H1 (cell line): Measurements from ENCODE around the gene CLPSL2. TPM values are rescaled to one million over a fixed set of nuclear protein-coding genes. Genes with fewer than 3 reads are reported as not detected.
A peak's percentile ranks its signal among the peaks of the same experiment; 100 is the strongest.

Experiments
- CTCF ChIA-PET: fragments of 300-600 bp; sonication (Branson Sonifier 250); formaldehyde crosslinking; loops from one replicate; lab custom pipeline; 2021; ENCODE audit not compliant: partially characterized antibody; lab: Charles Lee
- POLR2A ChIA-PET: fragments of 300-600 bp; sonication (Branson Sonifier 250); formaldehyde crosslinking; loops from one replicate; lab custom pipeline; 2021; ENCODE audit warnings: inconsistent platforms; ENCODE audit not compliant: partially characterized antibody; lab: Charles Lee
- DNase-seq, 2 experiments: peaks; one replicate each; pipeline versions ENCODE4 v3.0.0 to v3.0.0-alpha.2; 2010 to 2022; ENCODE audit warnings: low spot score in 2 of 2, low read depth in 1 of 2, mixed read lengths in 1 of 2
- FAIRE-seq: peaks from 2 replicates; lab custom pipeline; 2011; peaks lifted over from hg19 to GRCh38; lab: Jason Lieb, UNC
- H2AFZ ChIP-seq: 2 replicates; pipeline ENCODE4 v1.8.1; 2012; ENCODE audit warnings: low read length, inconsistent platforms
- H2AK5ac ChIP-seq: 2 replicates; pipeline ENCODE4 v1.6.1; 2013; ENCODE audit warnings: low read depth, low read length
- H2BK120ac ChIP-seq: replicated peaks from 2 replicates; pipeline ENCODE3; 2013; ENCODE audit warnings: low read depth, low read length, inconsistent platforms
- H2BK12ac ChIP-seq: 2 replicates; pipeline ENCODE4 v1.6.1; 2013; ENCODE audit warnings: low read depth, low read length
- H2BK15ac ChIP-seq: 2 replicates; pipeline ENCODE4 v1.6.1; 2013; ENCODE audit warnings: low read length
- H2BK20ac ChIP-seq: 2 replicates; pipeline ENCODE4 v1.6.1; 2013; ENCODE audit warnings: low read length
- H2BK5ac ChIP-seq: 2 replicates; pipeline ENCODE4 v1.6.1; 2013; ENCODE audit warnings: low read depth, low read length
- H3K14ac ChIP-seq: 2 replicates; pipeline ENCODE4 v1.6.1; 2013; ENCODE audit warnings: inconsistent platforms; ENCODE audit not compliant: insufficient read length
- H3K18ac ChIP-seq: 2 replicates; pipeline ENCODE4 v1.6.1; 2013; ENCODE audit warnings: low read length; ENCODE audit errors: extremely low read depth
- H3K23ac ChIP-seq: 2 replicates; pipeline ENCODE4 v1.6.1; 2013; ENCODE audit warnings: inconsistent platforms; ENCODE audit not compliant: insufficient read length
- H3K23me2 ChIP-seq: 2 replicates; pipeline ENCODE4 v1.6.1; 2013; ENCODE audit warnings: low read depth, low read length
- H3K27ac ChIP-seq: 2 replicates; pipeline ENCODE4 v1.6.1; 2011; ENCODE audit warnings: low read depth, low read length, inconsistent platforms
- H3K27me3 ChIP-seq, 4 experiments: replicated peaks in 1 of 4; 1 replicate in 1 of 4; 2 replicates in 3 of 4; pipeline versions ENCODE4 v1.6.1 to v1.8.1; 2011 to 2013; ENCODE audit warnings: low read length in 3 of 4, mild to moderate bottlenecking in 3 of 4, inconsistent platforms in 2 of 4, mixed read lengths in 2 of 4, moderate library complexity in 1 of 4; ENCODE audit not compliant: control insufficient read depth in 3 of 4, insufficient read depth in 3 of 4; ENCODE audit errors: extremely low read depth in 1 of 4
- H3K36me3 ChIP-seq, 4 experiments: 2 replicates each; pipeline versions ENCODE4 v1.6.1 to v1.8.1; 2011 to 2013; ENCODE audit warnings: mild to moderate bottlenecking in 4 of 4, low read length in 3 of 4, moderate library complexity in 2 of 4, control low read depth in 1 of 4, inconsistent platforms in 1 of 4; ENCODE audit not compliant: insufficient read depth in 4 of 4, control insufficient read depth in 2 of 4
- H3K4ac ChIP-seq: replicated peaks from 2 replicates; pipeline ENCODE3; 2013; ENCODE audit warnings: low read length, low read depth, mixed read lengths, inconsistent platforms; ENCODE audit not compliant: insufficient read length
- H3K4me1 ChIP-seq, 4 experiments: replicated peaks in 1 of 4; 1 replicate in 1 of 4; 2 replicates in 3 of 4; pipeline versions ENCODE4 v1.6.1 to v1.8.1; 2011 to 2013; ENCODE audit warnings: low read length in 3 of 4, inconsistent platforms in 2 of 4, mixed read lengths in 1 of 4; ENCODE audit not compliant: insufficient read depth in 4 of 4, control insufficient read depth in 3 of 4
- H3K4me2 ChIP-seq, 2 experiments: 2 replicates each; pipeline versions ENCODE4 v1.6.1 to v1.8.1; 2011 to 2013; ENCODE audit warnings: low read depth in 2 of 2, low read length in 2 of 2, control low read depth in 1 of 2, inconsistent platforms in 1 of 2, mild to moderate bottlenecking in 1 of 2; ENCODE audit not compliant: insufficient read depth in 1 of 2
- H3K4me3 ChIP-seq, 4 experiments: fragments of 200-600, 300-600 bp in 1 of 4; sonication (generic), shearing (Covaris generic), sonication (Bioruptor Twin) in 1 of 4; 2 replicates each; pipeline versions ENCODE4 v1.5.1 to v1.8.1; 2011 to 2016; ENCODE audit warnings: low read length in 4 of 4, low read depth in 3 of 4, control low read depth in 2 of 4, inconsistent platforms in 2 of 4, mild to moderate bottlenecking in 2 of 4, mixed read lengths in 1 of 4, moderate library complexity in 1 of 4; ENCODE audit not compliant: insufficient read depth in 2 of 4; ENCODE audit errors: extremely low read depth in 1 of 4
- H3K56ac ChIP-seq: replicated peaks from 2 replicates; pipeline ENCODE3; 2013; ENCODE audit warnings: low read depth, mild to moderate bottlenecking, mixed read lengths, low read length, inconsistent platforms; ENCODE audit not compliant: insufficient read length
- H3K79me1 ChIP-seq: 2 replicates; pipeline ENCODE4 v1.6.1; 2013; ENCODE audit warnings: low read depth, low read length, control low read depth
- H3K79me2 ChIP-seq, 2 experiments: 2 replicates each; pipeline versions ENCODE4 v1.6.1 to v1.8.1; 2012 to 2013; ENCODE audit warnings: low read length in 2 of 2, mild to moderate bottlenecking in 2 of 2, inconsistent platforms in 1 of 2; ENCODE audit not compliant: insufficient read depth in 2 of 2, control insufficient read depth in 1 of 2
- H3K9ac ChIP-seq, 4 experiments: replicated peaks in 1 of 4; 1 replicate in 1 of 4; 2 replicates in 3 of 4; pipeline versions ENCODE4 v1.6.1 to v1.8.1; 2011 to 2013; ENCODE audit warnings: low read depth in 3 of 4, low read length in 3 of 4, control low read depth in 2 of 4, mild to moderate bottlenecking in 2 of 4, moderate library complexity in 2 of 4, inconsistent platforms in 1 of 4; ENCODE audit errors: extremely low read depth in 1 of 4
- H3K9me3 ChIP-seq, 2 experiments: 2 replicates each; pipeline versions ENCODE4 v1.6.1 to v1.8.1; 2012 to 2013; ENCODE audit warnings: mild to moderate bottlenecking in 2 of 2, moderate library complexity in 2 of 2, control low read depth in 1 of 2, inconsistent platforms in 1 of 2, low read depth in 1 of 2, low read length in 1 of 2, mixed read lengths in 1 of 2; ENCODE audit not compliant: insufficient read depth in 2 of 2
- H4K20me1 ChIP-seq, 2 experiments: replicated peaks in 1 of 2; 2 replicates each; pipeline versions ENCODE3 to v1.8.1; 2011 to 2013; ENCODE audit warnings: inconsistent platforms in 2 of 2, low read length in 2 of 2, mild to moderate bottlenecking in 1 of 2; ENCODE audit not compliant: insufficient read depth in 2 of 2, control insufficient read depth in 1 of 2
- H4K5ac ChIP-seq: 2 replicates; pipeline ENCODE4 v1.6.1; 2013; ENCODE audit warnings: low read length, low read depth, mixed read lengths, inconsistent platforms; ENCODE audit not compliant: insufficient read length
- H4K8ac ChIP-seq: 2 replicates; pipeline ENCODE4 v1.8.0; 2013; ENCODE audit warnings: mild to moderate bottlenecking, moderate library complexity, low read length, inconsistent platforms; ENCODE audit not compliant: insufficient read depth; ENCODE audit errors: extremely low read depth
- H4K91ac ChIP-seq: replicated peaks from 2 replicates; pipeline ENCODE3; 2013; ENCODE audit warnings: low read length, mixed read lengths, inconsistent platforms; ENCODE audit not compliant: insufficient read length
- ASH2L ChIP-seq: fragments of 200-600, 300-600 bp; sonication (generic); IDR thresholded peaks from one replicate; pipeline ENCODE4 v1.7.1; 2017; ENCODE audit warnings: low read length
- RFX5 ChIP-seq: IDR thresholded peaks from 2 replicates; pipeline ENCODE4 v1.6.1; 2011; ENCODE audit warnings: low read depth, low read length, improper control_type of control experiment, borderline replicate concordance
- WGBS, 2 experiments: shearing (Covaris generic) in 1 of 2; methylation state at CpG; one replicate each; pipeline versions ENCODE4 v1.1.6 to v1.1.7; 2013 to 2015; ENCODE audit warnings: low lambda C conversion rate in 2 of 2, mixed read lengths in 2 of 2, inconsistent platforms in 1 of 2, low coverage in 1 of 2, missing lambda C conversion rate in 1 of 2; ENCODE audit not compliant: insufficient replicate concordance in 2 of 2, insufficient coverage in 1 of 2, insufficient read length in 1 of 2; ENCODE audit errors: extremely low coverage in 1 of 2, missing lambda C conversion rate in 1 of 2; 5-methylcytosine and 5-hydroxymethylcytosine counted together
- polyA plus RNA-seq, 7 experiments: library from polyadenylated mRNA; depleted of rRNA in 3 of 7; stranded (reverse) in 5 of 7; unstranded in 2 of 7; fragments of >200 nt in 5 of 7; fragments of 200-250 nt in 2 of 7; gene quantifications; 1 replicate in 5 of 7; 2 replicates in 1 of 7; 4 replicates in 1 of 7; pipeline versions ENCODE4 v1.2.1 to v1.2.3, GENCODE V29; 2011 to 2013; ENCODE audit warnings: missing spikeins in 2 of 7, mixed read lengths in 2 of 7
- total RNA-seq: library from RNA; stranded (reverse); fragmentation: NEBNext Ultra II Directional; extraction: Animal tissue kit (Norgen Biotek cat#: 25700); gene quantifications from 2 replicates; pipeline ENCODE4 v1.2.1, GENCODE V29; 2021

Gene CLPSL2
- total and polyA plus RNA-seq, 2 of the 8 experiments (the other 6 are each of a cell fraction or from before 2014, with no cell fraction given): 1.4 to 3.4 TPM

- H3K79me2 ChIP-seq: no peaks in the 10 kb centered on the region
- no peak overlapping the region for H2BK5ac ChIP-seq
- H3K4me2 ChIP-seq: no peak overlapping the region
- no peak overlapping the region for H2BK15ac ChIP-seq
- no peaks in the 10 kb centered on the region for H3K36me3 ChIP-seq
- no peak overlapping the region for H3K4me3 ChIP-seq
- no peak overlapping the region for H2BK120ac ChIP-seq
- H4K5ac ChIP-seq: no peak overlapping the region
- FAIRE-seq (no peak), DNase-seq (no peak)
- ChIA-PET POLR2A (interaction anchor here (0.8 to 4.1 kb wide), 3 partner anchors 12 to 47 kb away, joined by 3 to 29 read pairs (median 9); no protein-coding TSS in a partner anchor), CTCF (interaction anchor here (0.8 to 3.5 kb wide), 4 partner anchors 12 to 308 kb away, joined by 3 to 27 read pairs (median 3); partner anchors contain the start of gene CLPS)
- no peak overlapping the region for H4K91ac ChIP-seq
- no peaks in the 10 kb centered on the region for H3K9me3 ChIP-seq
- no peak for TF ChIP-seq ASH2L
- no peak for TF ChIP-seq RFX5
- 94% methylated on average over 2 of the region's 2 CpGs; no CpG with 5 or more reads in 1 of the 2 experiments for WGBS, 2 experiments
- H2AFZ ChIP-seq: no peak overlapping the region
- no peak overlapping the region for H3K4ac ChIP-seq
- no peaks in the 10 kb centered on the region for H3K79me1 ChIP-seq
- no peak overlapping the region for H3K9ac ChIP-seq
- no peaks in the 10 kb centered on the region for H4K20me1 ChIP-seq
- H3K27ac ChIP-seq: no peak overlapping the region
- no peaks in the 10 kb centered on the region for H3K27me3 ChIP-seq
- H2BK20ac ChIP-seq: peak overlapping the region; percentile 72; the same call in 1 of the 2 replicates
- H4K8ac ChIP-seq: no peak overlapping the region
- H3K18ac ChIP-seq: no peak overlapping the region
- no peak overlapping the region for H3K23ac ChIP-seq
- H3K4me1 ChIP-seq: peaks cover 0 to 5% (median 0%) of the 10 kb centered on the region in 4 experiments; a peak in 3 of 7 replicates
- H2AK5ac ChIP-seq: no peak overlapping the region
- H3K23me2 ChIP-seq: no peaks in the 10 kb centered on the region
- H3K56ac ChIP-seq: no peak overlapping the region
- H3K14ac ChIP-seq: no peak overlapping the region
- H2BK12ac ChIP-seq: 0 out of 2 replicates have a peak overlapping the region, but pooled peaks have one; percentile 60
Observed at GRCh38 chr6:35786272-35786671, 9.9 kb downstream of the CLPSL2 start.
